Measurements from ENCODE around the gene AQP7. TPM values are rescaled to one million over a fixed set of nuclear protein-coding genes. Genes with fewer than 3 reads are reported as not detected.
"Not testable (repeated sequence)": the region's sequence is repeated elsewhere in the genome, so short reads cannot be mapped to it uniquely, and the experiment has no call there.

Gene AQP7
- total RNA-seq, 1 donor from 2014 or later = 150 TPM

DNA sequence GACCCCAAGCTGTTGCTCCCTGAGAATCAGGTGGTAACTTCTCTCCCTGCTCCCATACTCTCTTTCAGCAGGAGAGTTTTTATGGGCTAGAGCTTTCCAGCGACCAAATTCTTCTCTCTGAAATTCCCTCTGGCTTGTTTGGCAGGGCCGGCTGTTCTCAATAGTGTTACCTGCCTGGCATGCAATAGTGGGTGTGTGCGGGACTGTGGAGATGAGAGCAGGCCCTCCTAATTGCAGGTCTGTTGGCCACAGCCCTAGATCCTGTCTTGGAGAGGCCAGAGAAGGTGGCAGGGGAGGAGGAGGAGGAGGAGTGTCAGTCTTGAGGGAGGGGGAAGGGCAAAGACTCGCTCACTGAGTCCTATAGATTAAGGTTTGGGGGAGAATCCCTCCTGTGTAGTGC is 29.5 kb downstream of the AQP7 start:
- H3K36me3 ChIP-seq = peaks cover 38% of the 10 kb centered on the region
- no peak overlapping the region for H3K27ac ChIP-seq (replicated peaks)
- no peak overlapping the region for H3K4me3 ChIP-seq
- intact Hi-C loops (cut with micrococcal nuclease) = no loop called here
- H3K9me3 ChIP-seq (replicated peaks) = no peaks in the 10 kb centered on the region
- TF ChIP-seq, protein P1, sequence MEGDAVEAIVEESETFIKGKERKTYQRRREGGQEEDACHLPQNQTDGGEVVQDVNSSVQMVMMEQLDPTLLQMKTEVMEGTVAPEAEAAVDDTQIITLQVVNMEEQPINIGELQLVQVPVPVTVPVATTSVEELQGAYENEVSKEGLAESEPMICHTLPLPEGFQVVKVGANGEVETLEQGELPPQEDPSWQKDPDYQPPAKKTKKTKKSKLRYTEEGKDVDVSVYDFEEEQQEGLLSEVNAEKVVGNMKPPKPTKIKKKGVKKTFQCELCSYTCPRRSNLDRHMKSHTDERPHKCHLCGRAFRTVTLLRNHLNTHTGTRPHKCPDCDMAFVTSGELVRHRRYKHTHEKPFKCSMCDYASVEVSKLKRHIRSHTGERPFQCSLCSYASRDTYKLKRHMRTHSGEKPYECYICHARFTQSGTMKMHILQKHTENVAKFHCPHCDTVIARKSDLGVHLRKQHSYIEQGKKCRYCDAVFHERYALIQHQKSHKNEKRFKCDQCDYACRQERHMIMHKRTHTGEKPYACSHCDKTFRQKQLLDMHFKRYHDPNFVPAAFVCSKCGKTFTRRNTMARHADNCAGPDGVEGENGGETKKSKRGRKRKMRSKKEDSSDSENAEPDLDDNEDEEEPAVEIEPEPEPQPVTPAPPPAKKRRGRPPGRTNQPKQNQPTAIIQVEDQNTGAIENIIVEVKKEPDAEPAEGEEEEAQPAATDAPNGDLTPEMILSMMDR (IDR thresholded peaks at IDR 0.05; ENCODE audit: borderline replicate concordance) = no peak
- no peaks in the 10 kb centered on the region for H3K27me3 ChIP-seq (ENCODE audit: low read depth)
- H3K4me1 ChIP-seq = peaks cover 19% of the 10 kb centered on the region
- DNase-seq = no peak

DNA sequence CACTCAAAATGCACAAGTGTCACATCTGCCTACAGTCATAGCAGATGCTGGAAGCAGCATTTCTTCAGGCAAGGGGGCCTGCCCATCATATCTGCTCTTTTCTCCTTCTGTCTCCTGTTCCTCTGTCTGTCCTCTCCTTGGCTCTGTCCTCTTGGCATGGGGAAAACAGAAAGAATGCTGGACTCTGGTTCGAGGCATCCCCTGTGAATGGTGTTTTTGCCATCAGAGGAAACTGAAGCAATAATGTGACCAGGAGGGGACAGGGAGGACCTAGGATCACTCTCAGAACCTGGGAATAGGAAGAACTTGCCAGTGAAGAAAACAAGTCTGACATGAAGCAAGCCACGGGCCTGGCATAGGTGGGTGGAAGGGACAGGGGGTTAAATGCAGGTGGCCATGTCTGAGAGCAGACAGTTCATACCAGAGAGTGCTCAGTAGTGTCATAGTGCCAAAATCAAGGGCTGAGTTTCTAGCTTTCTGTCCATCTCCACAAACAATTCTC is 35.3 kb downstream of the AQP7 start:
- H3K9me3 ChIP-seq (replicated peaks) = no peaks in the 10 kb centered on the region
- peaks cover 92% of the 10 kb centered on the region for H3K36me3 ChIP-seq
- no peaks in the 10 kb centered on the region for H3K4me1 ChIP-seq
- no peak for DNase-seq
- H3K27me3 ChIP-seq (ENCODE audit: low read depth) = no peaks in the 10 kb centered on the region
- H3K4me3 ChIP-seq = no peak overlapping the region
- H3K27ac ChIP-seq (replicated peaks) = no peak overlapping the region
- TF ChIP-seq, protein P1 (IDR thresholded peaks at IDR 0.05; ENCODE audit: borderline replicate concordance) = no peak
- intact Hi-C loops (cut with micrococcal nuclease) = no loop called here

DNA sequence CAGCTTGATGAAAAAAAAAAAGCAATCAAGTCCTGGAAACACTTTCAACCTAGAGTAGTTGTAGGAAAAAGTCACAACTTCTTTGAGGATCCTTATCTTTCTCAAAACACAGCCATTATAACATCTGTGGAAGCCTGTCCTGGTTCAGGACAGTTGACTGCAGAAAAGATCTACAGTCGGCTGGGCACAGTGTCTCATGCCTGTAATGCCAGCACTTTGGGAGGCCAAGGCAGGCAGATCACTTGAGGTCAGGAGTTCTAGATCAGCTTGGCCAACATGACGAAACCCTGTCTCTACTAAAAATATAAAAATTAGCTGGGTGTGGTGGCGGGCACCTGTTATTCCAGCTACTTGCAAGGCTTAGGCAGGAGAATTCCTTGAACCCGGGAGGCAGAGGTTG is 37.6 kb downstream of the AQP7 start:
- H3K27me3 ChIP-seq (ENCODE audit: low read depth); H3K9me3 ChIP-seq (replicated peaks); intact Hi-C loops (cut with micrococcal nuclease); H3K4me3 ChIP-seq; H3K27ac ChIP-seq (replicated peaks); DNase-seq; H3K4me1 ChIP-seq: not testable (repeated sequence)
- H3K36me3 ChIP-seq = peaks cover 77% of the 10 kb centered on the region

DNA sequence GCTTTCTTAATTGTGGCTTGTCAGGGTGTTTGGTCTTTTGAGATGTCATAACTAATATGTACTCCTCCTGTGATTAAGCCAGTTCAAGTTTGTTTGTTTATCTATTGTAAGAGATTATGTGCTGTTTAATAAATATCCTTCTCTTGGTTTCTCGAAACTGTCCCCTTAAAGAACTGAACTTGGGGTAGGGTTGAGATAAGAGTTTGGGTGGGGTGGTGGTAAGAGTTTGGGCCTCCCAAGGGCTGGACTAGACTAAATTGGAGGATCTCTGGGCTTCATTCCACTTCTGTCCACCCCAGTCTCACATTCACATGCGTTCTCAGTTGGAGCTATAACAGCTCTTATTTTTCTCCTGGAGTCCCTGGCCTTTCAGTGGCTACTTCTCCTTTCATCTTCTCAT is 38.2 kb downstream of the AQP7 start:
- Histone ChIP-seq H3K9me3 (replicated peaks) (no peaks in the 10 kb centered on the region), H3K27ac (replicated peaks) (no peak overlapping the region), H3K27me3 (ENCODE audit: low read depth) (no peaks in the 10 kb centered on the region), H3K36me3 (peaks cover 70% of the 10 kb centered on the region), H3K4me3 (no peak overlapping the region), H3K4me1 (no peaks in the 10 kb centered on the region)
- no peak for DNase-seq
- intact Hi-C loops (cut with micrococcal nuclease) = no loop called here
- TF ChIP-seq, protein P1 (IDR thresholded peaks at IDR 0.05; ENCODE audit: borderline replicate concordance) = no peak

DNA sequence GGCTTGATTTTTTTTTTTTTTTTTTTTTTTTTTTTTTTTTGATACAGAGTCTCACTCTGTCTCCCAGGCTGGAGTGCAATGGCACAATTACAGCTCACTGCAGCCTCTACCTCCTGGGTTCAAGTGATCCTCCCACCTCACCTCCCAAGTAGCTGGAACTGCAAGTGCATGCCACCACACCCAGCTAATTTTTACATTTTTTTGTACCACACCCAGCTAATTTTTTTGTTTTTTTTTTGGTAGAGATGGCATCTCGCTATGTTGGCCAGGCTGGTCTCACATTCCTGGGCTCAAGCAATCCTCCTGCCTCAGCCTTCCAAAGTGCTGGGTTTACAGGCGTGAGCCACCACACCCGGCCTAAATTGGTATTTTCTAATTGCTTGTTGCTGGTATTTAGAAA is 43.7 kb downstream of the AQP7 start:
- intact Hi-C loops (cut with micrococcal nuclease); DNase-seq; H3K27me3 ChIP-seq (ENCODE audit: low read depth); H3K4me3 ChIP-seq; H3K9me3 ChIP-seq (replicated peaks); H3K27ac ChIP-seq (replicated peaks): not testable (repeated sequence)
- H3K36me3 ChIP-seq = peaks cover 35% of the 10 kb centered on the region
- H3K4me1 ChIP-seq = peaks cover 16% of the 10 kb centered on the region

DNA sequence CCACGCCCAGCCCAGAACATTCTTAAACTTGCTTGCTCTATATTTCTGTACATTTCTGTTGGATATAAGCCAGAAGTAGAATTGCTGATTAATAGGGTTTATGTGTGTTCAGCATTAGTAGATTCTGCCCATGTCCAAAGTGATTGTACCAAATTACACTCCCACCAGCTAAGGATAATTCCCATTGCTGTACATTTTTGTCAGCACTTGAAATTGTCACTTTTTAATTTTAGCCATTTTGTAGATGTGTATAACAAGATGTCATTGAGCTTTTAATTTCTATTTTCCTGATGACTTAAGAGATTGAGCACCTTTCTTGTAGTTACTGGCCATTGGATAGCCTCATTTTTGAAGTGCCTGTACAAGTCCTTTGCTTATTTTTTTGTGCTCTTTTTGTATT is 46.4 kb downstream of the AQP7 start:
- Histone ChIP-seq H3K36me3 (peaks cover 22% of the 10 kb centered on the region), H3K27ac (replicated peaks) (no peak overlapping the region)

More for the DNA sequence above, 46.4 kb downstream of the AQP7 start:
- Histone ChIP-seq H3K9me3 (replicated peaks) (no peaks in the 10 kb centered on the region), H3K27me3 (ENCODE audit: low read depth) (no peaks in the 10 kb centered on the region), H3K4me3 (no peak overlapping the region), H3K4me1 (peaks cover 26% of the 10 kb centered on the region)
- DNase-seq = no peak
- TF ChIP-seq, protein P1 (IDR thresholded peaks at IDR 0.05; ENCODE audit: borderline replicate concordance) = no peak
- intact Hi-C loops (cut with micrococcal nuclease) = no loop called here

Measured in left ventricle myocardium inferior (tissue), 1 donor.